GM03348 (cell line): Measurements from ENCODE around the gene PRKD2.

Experiments
- DNase-seq: peaks from one replicate; pipeline ENCODE4 v3.0.0; 2012; ENCODE audit warnings: low spot score

The PRKD2 gene

DNA sequence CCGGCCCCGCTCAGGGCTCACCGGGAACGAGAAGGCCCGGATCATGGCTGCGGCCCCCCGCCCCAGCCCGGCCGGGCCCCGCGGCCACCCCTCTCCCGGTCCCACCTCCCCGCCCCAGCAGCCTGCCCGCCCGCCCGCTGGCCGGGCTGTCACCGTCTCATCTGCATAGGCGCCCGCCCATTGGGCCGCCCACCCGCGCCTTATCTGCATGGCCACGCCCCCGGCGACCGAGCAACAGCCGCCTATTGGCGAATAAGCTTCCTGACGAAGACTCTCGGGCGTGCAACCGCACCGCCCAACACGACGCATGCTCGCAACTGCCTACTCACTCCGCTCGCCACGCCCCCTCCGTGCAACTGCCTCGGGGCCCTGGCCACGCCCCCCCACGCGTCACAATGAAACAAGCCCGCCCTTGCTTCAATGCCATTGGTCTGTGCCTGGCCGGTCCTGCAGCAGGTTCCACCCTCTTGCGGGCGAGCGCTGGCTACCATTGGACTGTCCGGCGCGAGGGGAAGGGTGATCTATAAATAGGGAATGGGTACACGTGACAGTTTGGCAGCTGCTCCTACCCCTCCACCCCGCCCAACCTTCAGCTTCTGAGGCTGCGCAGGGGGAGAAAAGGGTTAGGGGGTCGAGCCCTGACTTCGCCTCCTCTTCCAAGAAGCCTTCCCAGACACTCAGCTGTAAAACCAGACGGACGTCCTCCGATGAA, 55.7 kb downstream of the PRKD2 start, which contains the start of gene DACT3:
TSS of gene DACT3 (minus strand) at position 163 of the 712 bp plus-strand sequence. CDS start at position 45, 118 bp downstream.
- peak; percentile 100 for DNase-seq

DNA sequence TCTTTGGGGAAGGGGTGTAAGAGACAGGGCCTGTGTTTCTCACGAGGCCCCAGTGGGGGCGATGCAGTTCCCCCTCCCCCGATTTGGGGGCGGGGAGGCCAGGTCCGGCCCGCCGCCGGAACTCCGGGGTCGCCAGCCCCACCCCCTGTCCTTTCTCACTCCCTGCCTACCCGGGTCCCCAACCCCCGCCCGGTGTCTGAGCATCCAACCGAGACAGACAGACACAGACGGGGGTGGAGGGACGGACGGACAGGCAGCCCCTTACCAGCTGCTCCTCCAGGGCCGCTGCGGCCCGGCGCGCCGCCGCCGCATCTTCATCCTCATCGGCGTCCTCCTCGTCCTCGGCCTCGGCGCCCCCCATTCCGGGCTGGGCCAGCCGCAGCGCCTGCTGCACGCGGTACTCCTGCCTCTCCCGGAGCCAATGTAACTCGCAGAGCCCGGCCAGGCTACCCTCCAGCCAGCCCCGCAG, 56.3 kb downstream of the PRKD2 start:
- no peak for DNase-seq

DNA sequence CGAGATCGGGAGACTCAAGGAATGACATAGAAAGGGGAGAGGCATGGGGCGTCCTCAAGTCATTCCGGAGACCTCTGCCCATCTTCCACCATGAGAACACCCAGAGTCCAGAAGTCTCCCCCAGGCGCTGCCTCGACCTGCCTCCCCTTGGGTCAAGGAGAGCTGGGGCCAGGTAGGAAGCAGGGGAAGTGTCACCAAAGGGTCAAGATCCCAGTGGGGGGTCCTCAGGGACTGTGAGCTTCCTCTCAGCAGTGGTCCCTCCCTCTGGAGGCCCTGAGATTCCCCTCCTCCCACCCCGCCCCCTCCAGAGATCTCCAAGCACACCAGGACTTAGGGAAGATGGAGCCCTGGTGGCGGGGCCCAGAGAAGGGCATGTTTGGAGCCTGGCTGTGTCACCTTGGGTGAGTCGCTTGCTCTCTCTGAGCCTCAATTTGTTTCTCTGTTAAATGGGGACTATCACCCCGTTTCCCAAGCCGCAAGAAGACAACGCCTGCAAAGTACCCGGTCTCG, 56.9 kb downstream of the PRKD2 start:
- peak; percentile 35 for DNase-seq

DNA sequence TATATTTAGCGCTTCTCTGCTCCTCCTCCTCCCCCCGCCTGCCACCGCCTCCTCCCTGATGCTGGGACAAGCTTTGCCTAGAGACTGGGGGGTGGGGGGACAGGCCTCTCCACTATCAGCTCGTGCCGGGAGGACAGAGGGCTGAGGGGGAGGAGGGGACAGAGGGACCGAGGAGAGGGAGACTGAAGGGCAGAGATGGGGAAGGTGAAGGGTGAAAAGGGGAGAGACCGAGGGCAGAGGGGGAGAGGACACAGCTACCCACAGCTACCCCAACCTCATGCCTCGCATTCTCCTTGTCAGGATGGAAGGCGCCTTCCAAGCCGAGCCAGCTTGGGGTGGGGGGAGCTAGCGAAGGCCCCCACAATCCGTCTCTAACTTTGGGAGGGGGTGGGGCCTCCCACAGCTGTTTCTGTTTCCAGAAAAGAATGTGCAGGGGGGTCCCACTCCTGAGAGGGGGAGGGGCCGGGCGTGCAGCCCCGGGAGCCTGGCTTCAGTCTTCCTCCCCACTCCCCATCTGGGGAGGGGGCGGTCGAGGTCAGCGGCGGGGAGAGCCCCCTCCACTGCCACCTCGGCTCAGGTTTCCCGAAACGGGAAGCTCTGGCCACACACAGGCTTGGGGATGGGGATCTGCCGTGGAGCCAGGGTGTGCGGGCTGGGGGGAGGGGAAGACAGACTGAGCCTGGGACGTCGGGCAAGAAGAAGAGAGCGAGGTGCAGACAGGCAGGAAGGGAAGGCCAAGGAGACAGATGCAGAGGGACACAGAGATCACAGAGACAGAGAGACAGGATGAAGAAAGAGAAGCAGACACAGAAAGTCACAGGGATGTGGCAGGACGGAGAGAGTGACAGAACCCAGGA, 57.5 kb downstream of the PRKD2 start:
- DNase-seq, result peak; percentile 61

DNA sequence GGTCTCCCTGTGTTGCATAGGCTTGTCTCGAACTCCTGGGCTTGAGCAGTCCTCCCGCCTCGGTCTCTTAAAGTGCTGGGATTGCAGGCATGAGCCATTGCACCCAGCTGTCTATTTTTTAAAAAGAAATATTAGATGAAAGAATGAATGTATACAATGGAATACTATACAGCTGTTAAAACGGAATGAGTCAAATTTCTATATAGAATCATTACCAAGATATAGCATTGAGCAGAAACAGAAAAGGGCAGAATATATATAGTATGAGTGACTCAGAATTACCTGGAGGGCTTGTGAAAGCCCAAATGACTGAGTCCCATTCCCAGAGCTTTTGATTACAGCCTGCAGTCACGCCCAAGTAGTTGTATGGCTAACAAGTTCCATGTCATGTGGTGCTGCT, 60.4 kb downstream of the PRKD2 start:
- DNase-seq, result no peak

DNA sequence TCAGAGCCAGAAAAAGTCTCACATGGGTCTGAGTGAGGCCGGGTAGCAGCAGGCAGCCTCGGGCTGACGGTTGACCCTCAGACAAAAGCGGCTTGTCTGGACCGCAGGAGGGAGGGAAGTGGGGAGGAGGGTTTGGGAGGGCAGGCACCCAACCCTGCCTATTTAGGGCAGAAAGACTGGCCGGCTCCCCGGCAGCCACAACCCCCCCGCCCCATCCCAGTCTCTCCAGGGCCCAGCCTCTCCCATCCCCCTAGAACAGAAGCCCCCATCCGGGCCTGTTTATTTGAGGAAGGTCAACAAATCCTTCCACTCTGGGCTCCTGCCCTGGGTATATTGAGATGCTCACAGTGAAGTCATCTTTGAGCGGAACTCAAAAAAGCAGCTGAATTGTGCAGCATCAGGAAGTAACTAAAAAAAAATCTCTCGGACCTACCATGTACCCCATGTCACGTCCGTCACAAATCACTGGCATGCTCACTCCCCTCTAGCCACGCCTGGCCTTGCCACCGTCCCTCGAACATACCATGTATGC, 62.2 kb downstream of the PRKD2 start:
- DNase-seq, result no peak

DNA sequence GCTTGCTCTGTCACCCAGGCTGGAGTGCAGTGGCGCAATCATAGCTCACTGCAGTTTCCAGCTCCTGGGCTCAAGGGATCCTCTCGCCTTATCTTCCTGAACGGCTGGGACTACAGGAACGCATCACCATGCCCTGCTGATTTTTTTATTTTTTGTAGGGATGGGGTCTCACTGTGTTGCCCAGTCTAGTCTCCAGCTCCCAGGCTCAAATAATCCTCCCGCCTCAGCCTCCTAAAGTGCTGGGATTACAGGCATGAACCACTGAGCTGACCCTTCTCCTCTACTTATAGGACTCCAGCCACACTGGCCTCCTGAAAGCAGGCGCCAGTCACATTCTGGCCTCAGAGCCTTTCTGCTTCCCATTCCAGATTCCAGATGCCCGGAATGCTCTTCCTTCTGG, 66.5 kb downstream of the PRKD2 start:
- DNase-seq, result no peak

DNA sequence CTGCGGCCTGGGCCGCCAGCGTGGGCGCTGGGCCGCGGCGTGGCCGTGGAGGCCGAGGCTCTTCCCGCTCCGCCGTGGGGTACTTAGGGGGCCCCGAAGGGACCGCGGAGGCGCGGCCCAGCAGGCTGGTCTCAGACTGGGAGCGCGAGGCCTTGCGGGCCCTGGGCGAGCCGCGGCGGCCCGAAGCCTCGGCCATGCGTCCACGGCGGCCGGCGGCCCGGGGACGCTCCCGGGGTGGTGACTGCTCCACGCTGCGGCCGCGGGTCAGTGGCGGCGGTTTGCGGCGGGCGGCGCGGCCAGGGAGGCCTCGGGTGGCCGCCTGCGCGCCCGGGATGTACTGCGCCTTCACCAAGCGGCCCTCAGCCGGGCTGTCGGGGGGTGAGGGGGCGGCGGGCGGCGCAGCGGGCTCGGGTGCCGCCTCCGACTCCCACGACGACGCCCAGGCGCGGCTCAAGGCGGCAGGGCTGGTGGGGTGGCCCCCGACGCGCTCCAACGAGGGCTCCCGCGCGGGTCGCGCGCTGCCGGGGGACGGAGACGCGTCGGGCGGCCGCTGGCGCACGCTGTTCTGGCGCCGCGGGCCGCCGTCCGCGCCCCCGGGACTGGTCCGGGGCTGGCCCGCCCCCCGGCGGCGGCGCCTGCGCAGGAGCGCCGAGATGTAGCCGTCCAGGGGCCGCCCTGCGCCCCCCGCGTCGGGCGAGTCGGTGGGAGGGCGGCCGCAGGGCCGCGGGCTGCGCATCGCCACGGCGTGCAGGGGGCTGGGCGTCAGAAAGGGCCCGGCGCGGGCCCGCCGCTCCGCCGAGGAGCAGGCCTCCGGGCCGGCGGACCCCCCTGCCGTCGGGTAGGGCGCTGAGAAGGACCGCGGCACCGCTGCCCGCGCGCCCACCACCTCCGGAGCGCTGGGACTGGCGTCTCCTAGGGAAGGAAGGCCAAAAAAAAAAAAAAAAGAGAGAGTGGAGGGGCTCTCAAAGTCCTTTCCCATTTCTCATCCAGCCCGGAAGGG, 67.7 kb downstream of the PRKD2 start:
- no peak for DNase-seq

DNA sequence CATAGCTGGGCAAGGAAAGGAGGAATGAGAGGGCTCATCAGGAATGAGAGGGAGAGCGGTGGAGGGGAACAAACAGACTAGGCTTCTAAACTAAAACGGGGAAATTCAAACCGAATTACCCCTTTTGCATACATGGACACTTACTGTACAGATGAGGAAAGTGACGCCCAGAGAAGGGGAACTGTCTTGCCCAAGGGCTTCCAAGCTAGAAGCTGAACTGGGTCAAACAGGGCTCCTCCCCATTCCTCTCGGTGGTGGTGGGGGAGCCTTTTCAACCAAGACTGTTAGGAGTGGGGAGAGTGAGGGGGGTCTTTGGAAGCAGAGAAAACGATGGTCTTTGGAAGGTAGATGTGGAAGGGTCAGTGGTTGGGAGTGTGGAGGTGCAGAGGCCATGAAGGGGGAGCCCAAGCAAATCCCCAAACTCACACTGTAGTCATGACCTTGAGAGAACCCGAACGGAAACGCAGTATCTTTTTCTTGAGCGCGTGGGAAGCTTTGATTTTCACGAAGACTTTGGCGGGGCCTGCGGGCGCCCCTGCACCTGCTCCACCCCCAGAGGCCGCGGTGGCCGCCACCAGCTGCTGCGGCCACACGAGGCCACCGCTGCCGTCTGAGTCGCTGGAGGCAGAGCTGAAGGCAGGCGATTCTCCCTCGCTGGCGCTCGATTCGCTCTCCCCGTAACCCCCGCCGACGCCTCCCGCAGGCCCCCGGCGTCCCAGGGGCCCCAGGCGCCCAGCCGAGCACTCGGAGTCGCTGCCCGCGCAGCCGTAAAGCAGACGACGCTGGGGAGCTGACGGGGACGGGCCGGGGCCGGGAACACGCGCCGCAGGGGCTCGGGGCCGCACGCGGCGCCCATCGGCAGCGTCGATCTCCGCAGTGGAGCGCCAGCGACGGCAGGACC, 68.6 kb downstream of the PRKD2 start:
- DNase-seq, result no peak

DNA sequence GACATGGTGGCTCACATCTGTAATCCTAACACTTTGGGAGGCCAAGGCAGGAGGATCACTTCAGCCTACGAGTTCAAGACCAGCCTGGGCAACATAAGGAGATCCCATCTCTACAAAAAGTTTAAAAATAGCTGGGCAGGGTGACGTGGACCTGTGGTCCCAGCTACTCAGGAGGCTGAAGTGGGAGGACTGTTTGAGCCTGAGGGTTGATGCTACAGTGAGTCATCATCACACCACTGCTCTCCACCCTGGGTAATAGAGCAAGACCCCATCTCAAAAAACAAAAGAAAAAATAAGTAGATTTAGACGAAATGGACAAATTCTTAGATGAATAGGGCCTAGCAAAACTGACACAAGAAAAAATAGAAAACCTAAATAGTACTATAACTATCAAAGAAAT, 70.5 kb downstream of the PRKD2 start:
- no peak for DNase-seq

DNA sequence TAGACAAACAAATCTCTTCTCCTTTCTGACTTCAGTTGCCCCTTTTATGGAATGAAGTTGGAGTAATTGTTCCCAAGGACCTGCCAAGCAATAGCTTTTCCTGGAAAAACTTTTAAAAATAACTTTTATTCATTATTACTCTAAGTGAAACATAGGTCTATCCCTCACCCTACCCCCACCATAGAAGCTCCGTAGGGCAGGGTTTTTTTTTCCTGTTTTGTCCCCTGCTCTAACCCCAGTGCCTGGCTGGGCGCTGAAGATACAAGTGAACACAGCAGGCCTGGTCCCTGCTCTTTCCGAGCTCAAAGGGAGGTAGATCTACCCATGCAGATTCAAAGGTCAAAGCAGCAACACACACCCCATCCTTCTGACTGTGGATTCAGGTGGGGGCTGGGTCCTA, 72.2 kb downstream of the PRKD2 start:
- DNase-seq, result no peak

DNA sequence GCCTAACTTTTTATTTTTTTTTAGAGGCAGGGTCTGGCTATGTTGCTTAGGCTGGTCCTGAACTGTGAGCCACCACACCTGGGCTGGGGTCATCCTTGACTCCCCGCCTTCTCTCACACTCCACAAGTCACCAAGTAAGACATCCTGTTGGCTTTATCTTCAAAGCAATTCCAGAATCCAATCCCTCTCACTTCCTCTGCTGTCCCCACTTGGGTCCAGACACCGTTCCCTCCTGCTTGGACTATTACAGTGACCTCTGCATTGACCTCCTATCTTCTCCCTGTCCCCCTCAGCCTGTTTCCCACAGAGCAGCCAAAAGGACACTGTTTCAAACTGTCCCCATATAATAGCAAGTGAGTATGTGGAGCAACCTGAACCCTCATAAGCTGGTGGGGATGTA, 76.3 kb downstream of the PRKD2 start:
- DNase-seq, result no peak

DNA sequence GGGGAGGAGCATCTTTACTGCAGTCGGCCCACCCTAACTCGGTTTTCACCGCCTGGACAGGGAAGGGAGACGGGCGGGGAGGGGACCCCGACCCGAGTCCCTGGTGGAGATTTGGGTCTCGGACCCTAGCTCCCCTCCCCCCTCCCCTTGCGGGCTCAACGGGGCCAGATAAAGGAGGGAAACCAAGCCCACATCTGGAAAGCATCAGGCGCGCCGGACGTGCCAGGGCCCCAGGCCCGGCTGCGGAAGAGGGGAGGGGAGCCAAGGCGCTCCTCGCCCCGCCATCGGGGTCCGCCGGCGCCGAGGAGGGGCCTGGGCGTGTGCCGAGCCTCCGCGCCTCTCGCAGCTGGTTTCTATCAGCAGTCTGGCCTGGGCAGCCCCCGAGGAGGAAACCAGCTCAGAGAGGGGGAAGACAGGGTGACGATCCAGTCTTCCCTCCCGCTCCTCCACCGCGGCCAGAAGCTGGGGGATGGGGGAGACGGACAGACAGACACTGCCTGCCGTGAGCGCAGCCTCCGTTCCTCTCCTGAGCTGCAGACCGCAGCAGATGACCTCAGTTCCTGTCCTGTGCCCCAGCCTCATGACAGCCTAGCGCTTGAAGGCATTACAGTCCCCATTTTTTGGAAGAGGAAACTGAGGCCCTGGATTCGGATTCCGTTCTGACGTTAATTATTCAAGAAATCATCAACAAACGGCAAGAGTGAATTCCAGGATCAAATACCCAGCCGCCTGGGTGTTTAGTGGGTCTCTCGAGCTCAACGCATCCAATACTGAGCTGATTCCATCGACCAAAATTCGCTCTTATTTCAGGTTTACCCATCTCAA, 77.3 kb downstream of the PRKD2 start:
- peak; percentile 87 for DNase-seq

DNA sequence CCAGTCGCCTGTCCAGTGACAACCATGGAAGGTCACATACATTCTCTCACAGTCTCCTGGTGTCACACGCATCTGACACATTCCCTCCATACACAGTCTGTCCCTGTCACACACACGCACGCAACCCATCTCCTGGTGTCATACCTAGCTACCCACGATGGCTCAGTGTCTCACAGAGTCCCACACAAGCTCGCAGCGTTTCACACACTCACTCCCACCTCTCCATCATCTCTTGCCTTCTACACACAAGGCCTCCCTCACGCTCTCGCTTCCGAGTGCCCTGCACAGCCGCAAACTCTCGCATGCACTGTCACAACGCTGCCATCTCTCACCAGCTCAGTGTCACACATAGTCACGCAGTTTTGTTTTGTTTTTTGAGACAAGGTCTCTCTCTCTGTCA, 79.7 kb downstream of the PRKD2 start:
- DNase-seq, result no peak

DNA sequence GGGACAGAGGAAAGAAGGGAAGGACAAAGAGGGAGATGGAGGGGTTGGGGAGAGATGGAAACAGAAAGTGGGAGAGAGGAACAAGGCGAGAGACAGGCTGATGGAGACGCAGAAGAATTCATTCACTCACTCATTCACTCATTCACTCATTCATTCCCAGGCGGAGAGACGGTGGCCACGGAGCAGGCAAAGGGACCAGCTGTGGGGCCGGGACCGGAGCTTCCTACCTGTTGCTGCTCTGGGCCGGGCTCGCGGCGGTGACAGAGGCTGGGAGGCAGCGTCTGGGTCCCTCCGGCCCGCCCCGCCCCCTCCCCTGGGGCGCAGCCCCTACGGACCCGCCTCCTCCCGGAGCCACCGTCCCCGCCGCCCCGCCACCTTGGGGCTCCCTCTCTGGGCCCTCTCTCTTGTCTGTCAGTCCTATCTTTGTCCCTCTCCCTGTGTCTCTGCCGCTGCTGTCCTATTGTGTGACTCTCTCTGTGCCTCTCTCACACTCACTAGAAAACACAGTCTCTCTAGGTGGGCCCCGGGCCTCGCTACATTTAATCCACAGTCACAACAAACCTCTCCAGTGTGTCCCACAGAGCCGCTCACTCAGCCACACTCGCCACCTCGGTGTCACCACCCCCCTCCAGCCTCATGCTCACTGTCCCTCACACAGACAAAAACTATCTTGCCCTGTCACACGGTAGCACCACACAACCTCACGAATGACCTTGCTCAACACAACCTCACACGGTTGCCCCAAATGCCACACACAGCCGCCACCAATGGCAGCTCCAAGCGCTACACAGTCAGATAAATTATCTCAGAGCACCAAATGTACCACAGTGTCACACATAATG, 80.8 kb downstream of the PRKD2 start, which contains the start of gene GNG8:
TSS of gene GNG8 (minus strand) at position 283 of the 842 bp plus-strand sequence. CDS start 1,520 bp downstream, outside the sequence.
- no peak for DNase-seq

DNA sequence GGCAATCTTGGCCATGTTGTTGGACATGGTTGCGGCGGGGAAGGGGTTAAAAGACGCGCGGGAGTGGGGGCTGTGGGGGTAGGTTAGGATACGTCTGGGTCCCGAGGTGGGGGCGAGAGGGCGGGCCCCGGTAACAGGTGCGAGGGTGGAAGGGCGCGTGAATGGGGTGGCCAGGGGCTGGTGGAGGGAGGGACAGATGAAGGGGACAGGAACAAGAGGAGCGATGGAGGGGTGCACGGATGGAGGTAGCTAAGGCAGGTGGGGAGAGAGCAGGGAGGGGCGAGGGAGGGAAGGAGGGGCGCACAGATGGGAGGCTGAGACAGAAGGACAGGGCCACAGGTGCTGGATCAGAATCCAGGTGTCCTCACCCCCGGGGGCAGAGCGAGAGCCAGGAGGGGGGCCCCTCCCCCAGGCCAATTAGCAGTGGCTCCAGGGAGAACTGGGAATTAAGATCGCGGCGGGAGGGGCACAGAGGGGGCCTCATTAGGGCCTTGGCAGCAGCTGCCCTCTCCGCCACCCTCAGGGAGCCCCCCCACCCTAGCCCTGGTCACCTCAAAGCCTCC, 82.2 kb downstream of the PRKD2 start:
- no peak for DNase-seq

DNA sequence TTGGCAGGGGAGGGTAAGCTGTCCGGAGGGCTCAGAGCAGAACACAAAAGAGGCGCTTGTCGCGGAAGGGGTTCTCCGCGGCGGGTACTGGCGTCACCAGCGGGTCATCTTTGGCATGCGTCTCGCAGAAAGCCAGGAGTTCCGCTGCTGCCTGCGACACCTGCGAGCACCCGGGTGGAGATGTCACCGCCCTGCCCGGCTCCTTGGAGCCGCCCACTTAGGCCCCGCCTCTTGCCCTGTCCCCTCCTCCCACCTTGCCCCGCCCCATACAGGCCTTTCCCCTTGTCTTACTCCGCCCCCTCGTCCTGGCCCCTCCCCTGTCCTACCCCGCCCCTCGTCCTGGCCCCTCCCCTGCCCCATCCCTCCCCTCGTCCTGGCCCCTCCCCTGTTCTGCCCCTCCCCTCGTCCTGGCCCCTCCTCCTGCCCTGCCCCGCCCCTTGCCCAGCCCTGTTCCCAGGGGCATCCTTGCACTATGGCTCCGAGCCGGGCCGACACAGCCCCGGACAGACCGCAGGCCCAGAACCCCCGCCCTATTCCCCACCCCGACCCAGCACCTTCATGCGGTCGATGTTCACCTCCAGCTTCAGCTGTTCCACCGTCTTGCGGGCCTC, 82.8 kb downstream of the PRKD2 start:
- DNase-seq, result peak; percentile 97

DNA sequence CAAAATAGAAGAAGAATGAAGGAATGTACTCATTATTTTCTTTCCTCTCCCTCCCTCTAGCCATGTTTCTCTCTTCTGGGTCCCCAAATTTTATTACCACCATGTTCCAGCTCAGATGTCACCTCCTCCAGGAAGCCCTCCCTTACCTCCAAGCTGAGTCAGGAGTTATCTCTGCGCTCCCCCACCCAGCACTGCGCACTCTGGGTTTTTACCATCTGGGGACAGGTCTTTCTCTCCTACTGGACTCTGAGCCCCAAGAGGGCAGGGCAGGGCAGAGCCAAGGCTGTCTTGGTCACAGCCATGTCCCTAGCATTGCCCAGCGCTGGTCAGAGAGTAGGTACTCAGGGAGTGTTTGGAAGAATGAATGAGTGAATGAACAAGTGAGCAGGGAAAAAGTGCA, 83.8 kb downstream of the PRKD2 start:
- no peak for DNase-seq
